Activated CD8-positive, alpha-beta memory T cell treated with anti-CD3 and anti-CD28 coated beads for 24 hours (primary cell): ENCODE data around the gene ATXN10.
A peak's percentile ranks its signal among the peaks of the same experiment; 100 is the strongest.
"Not testable (repeated sequence)": the region's sequence is repeated elsewhere in the genome, so short reads cannot be mapped to it uniquely, and the experiment has no call there.

Source experiments
- DNase-seq: peaks from one replicate; pipeline ENCODE4 v3.0.0-alpha.2; 2020

ATXN10 gene

GRCh38 chr22:45645150-45645525 is 26.5 kb upstream of the ATXN10 start:
- DNase-seq: no peak

- peak; percentile 95 for DNase-seq
Measured at GRCh38 chr22:45645526-45646414, 25.9 kb upstream of the ATXN10 start.

DNA sequence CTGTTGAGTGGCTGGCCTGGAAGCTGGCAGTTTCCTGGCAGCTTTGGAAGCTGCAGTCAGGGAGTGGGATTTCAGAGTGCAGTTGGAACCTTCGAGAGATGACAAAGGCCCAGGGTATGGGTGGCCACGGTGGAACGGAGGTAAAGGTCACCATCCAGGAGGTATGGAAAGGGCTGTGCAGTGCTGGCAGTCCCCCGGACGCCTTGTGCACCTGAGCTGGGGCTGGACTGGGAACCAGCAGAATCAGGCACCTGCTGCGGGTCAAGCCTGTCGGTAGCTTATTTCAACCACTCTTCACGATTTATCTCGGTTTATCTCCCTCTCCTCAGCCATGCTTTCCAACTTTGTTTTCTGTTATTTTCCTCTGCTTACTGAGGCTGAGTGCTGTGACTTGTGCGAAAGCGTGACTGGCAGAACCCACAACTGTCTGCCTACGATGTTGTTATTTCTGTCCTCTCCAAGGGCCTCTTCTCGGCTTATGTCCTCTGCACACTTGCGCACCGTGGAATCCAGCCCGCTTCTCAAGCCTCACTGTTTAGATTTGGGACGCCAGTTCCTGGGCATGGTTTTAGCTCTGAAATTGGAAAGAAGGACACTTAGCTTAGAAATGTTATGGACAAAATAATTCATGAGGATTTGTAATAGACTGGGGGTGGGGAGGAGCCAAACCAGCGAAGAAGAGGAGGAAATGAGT is 24.0 kb upstream of the ATXN10 start:
- peak; percentile 32 for DNase-seq

DNA sequence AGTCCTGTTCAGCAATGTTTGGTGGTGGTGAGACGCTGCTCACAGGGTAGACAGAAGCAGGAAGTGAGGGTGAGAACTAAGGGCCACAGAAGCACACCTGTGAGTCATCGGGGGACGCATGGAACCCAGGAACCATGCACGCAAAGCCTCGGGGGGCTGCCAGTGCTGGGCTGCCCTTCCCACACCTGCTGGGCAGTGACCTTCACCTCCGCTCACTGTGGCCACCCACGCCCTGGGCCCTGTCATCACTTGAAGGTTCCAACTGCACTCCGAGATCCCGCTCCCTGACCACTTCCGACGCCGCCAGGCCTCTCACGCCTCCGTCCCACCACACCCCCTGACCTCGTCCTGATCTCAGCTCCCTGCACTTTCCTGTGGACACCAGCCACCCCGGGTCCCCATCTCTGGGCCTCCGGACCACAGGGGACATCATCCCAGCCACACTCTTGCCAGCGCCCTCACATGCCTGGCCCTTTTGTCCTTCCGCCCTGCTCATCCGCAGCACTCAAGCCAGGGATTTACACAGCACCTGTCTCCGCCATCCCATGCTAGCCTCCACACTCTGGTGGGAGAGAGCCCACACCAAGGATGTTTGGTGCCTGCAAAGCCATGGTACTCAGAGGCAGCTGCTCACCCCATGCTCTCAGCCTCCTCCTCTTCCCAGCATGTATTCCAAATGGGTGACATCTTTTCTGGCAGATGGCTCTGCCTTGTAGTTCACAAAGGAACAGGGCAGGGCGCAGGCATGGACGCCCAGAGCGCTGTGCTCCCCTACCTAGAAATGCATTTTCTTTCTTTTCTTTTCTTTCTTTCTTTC is 23.1 kb upstream of the ATXN10 start:
- DNase-seq: peak; percentile 54

DNA sequence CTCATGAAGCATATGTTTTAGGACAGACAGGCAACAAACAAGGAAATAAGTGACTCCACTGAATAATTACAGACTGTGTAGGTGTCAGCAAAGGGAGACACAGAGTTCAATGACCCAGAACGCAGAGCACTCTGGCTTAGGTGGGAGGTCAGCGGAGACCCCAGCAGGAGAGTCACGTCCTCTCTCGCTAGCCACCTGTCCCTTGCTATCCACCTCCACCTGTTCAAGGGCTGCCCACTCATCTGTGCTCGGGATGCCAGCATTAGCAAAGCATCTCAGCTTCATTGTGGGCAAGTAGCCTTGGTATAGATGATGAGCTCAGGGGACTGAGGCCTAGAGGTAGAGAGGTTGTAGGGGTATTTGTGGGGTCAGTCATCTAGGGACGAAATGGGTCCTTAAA is 21.8 kb upstream of the ATXN10 start:
- peak; percentile 32 for DNase-seq

- peak; percentile 21 for DNase-seq
Measured at GRCh38 chr22:45650721-45651120, 20.9 kb upstream of the ATXN10 start.

DNA sequence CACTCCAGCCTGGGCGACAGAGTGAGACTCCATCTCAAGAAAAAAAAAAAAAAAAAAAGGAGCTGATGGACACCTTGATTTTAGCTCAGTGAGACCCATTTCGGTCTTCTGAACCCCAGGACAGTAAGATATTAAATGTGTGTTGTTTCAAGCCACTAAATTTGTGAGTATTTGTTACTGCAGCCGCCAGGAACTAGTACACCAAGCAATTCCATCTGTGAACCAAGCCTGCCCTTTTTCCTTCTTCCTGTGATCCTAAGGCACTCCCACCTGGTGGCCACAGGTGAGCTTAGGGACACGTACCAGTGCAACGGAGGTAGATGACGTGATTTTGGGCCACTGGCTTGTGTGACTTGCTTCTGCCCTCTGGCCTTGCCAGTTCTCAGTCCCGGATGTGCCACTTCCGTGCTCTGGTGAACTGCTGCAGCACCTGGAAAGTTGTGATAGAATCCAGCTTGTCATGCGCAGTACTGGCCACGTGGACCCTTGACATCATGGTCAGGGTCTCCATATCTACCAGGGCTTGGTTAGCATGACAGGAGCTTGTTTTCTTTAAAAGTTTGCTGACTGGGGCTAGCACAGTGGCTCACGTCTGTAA is 19.6 kb upstream of the ATXN10 start:
- peak; percentile 35 for DNase-seq

- DNase-seq: no peak
Measured at GRCh38 chr22:45656577-45656976, 15.1 kb upstream of the ATXN10 start.

GRCh38 chr22:45657701-45658100 is 13.9 kb upstream of the ATXN10 start:
- DNase-seq: no peak

DNA sequence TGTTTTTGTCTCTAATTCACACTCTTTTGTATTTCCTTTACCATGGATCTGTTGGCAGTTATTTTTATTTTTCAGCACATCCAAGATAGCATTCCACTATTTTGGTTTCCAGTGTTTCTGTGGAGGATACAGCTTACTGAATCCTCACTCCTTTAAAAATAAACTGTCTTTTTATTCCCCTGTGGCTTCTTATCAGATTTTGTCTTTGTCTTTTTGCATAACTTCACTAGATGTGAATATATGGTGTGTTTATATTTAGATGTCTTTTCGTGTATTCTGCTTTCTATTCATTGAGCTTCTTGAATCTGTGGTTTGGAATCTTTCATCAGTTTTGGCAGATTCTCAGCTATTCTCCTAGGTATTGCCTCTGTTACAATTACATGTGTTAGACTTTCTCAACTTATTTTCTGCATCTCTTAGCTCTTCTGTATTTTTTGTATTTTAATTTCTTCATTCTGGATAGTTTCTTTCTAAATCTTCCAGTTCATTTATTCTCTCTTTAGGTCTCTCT is 7.4 kb upstream of the ATXN10 start:
- no peak for DNase-seq

- DNase-seq: no peak
Measured at GRCh38 chr22:45667486-45667885, 4.1 kb upstream of the ATXN10 start.

DNA sequence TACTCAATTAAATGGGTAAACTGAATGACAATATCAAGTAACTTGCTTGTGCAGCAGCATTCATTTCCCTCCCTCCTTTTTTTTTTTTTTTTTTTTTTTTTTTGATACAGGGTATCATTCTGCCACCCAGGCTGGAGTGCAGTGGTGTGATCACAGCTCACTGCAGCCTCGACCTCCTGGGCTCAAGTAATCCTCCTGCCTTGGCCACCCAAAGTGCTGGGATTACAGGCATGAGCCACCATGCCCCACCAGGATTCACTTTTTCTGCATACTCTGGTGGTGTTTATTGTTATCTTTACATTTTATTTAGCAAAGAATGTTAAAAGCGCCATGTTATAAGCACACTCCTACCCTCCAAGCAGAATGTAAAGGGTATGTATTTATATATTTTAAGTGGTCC is 1.3 kb upstream of the ATXN10 start:
- not testable (repeated sequence) for DNase-seq

GRCh38 chr22:45670981-45671782 is 452 bp upstream of the ATXN10 start:
- DNase-seq: no peak

GRCh38 chr22:45672564-45673481 is 1.2 kb downstream of the ATXN10 start:
- no peak for DNase-seq

- no peak for DNase-seq
Measured at GRCh38 chr22:45673482-45674175, 2.0 kb downstream of the ATXN10 start.

DNA sequence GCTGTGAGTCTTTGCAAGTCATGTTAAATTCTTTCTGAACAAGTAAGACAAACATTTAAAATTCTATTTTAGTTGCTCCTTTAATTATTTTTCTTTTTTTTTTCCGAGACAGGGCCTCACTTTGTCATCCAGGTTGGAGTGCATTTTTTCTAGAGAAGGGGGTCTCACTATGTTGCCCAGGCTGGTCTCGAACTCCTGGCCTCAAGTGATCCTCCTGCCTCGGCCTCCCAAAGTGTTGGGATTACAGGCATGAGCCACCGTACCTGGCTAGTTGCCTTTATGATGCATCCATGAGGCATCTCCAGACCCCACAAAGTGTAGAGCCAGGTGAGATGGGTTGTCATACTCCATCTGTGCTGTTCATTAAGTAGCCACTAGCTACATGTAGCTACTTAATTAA is 4.4 kb downstream of the ATXN10 start:
- no peak for DNase-seq

DNA sequence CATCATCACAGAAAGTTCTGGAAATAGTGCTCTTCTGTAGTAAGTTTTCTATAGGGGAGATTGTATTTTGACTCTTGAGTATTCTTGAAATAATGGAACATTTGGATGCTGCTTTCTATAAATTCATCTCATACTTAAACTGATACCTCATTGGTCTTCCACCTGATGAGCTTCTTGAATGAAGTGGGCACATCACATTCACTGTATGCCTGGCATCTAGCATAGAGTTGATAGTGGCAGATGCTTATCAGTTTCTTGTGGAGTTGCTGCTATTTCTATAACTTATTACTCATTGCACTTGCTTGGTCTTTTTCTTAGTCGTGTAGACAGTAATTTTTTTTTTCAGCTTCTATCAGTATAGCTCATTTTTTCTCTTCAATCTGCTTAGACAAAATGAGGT is 5.4 kb downstream of the ATXN10 start:
- no peak for DNase-seq

- DNase-seq: no peak
Measured at GRCh38 chr22:45678961-45679912, 7.6 kb downstream of the ATXN10 start.
